Astrocyte (in vitro differentiated cells and primary cell): ENCODE measurements around the gene DNAH17.

Experiments used
- EZH2 ChIP-seq: IDR thresholded peaks from 2 replicates; pipeline ENCODE4 v1.6.1; 2012; ENCODE audit warnings: mild to moderate bottlenecking, low read length, inconsistent platforms; ENCODE audit not compliant: insufficient read depth
- TF ChIP-seq, protein P1 (sequence below): IDR thresholded peaks from 2 replicates; pipeline ENCODE4 v1.5.1; 2011; ENCODE audit warnings: low read depth, mild to moderate bottlenecking, inconsistent platforms, low read length, moderate library complexity; ENCODE audit not compliant: insufficient read depth

DNA sequence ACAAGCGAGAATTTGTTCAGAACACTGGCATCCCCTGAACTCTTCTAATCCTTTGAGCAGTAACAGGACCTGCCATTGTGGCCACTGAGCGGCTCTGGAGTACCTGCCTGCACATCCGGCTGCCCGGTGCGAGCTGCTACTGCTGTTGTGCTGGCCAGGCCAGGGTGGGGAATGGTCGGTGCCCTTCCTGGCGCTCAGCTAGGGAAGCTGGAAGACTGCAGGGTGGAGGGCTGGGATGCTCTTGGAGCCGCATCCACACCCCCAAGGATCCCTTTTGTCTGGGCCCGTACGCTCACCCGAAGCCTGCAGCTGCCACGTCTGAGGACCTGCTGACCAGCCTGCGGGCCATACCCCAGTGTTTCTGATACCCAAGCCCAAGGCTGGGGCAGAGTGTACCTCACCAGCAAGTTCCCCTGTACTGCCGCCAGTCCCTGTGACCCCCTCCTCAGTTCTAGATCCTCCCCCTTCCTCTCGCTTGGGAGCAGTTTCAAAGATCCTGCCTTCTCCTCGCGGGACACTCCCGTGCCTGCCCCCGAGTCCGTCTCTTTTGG is 149.1 kb downstream of the DNAH17 start:
- TF ChIP-seq, protein P1, sequence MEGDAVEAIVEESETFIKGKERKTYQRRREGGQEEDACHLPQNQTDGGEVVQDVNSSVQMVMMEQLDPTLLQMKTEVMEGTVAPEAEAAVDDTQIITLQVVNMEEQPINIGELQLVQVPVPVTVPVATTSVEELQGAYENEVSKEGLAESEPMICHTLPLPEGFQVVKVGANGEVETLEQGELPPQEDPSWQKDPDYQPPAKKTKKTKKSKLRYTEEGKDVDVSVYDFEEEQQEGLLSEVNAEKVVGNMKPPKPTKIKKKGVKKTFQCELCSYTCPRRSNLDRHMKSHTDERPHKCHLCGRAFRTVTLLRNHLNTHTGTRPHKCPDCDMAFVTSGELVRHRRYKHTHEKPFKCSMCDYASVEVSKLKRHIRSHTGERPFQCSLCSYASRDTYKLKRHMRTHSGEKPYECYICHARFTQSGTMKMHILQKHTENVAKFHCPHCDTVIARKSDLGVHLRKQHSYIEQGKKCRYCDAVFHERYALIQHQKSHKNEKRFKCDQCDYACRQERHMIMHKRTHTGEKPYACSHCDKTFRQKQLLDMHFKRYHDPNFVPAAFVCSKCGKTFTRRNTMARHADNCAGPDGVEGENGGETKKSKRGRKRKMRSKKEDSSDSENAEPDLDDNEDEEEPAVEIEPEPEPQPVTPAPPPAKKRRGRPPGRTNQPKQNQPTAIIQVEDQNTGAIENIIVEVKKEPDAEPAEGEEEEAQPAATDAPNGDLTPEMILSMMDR = no peak
- no peak for TF ChIP-seq EZH2
